HG03354 (cell line): ENCODE data around the gene ME1.
"Not testable (repeated sequence)": the region's sequence is repeated elsewhere in the genome, so short reads cannot be mapped to it uniquely, and the experiment has no call there.

Experiments
- ATAC-seq: cut with Tn5 transposase; IDR thresholded peaks from one replicate; pipeline ENCODE4 v1.9.1; 2021; ENCODE audit warnings: mild to moderate bottlenecking; ENCODE audit not compliant: unreplicated experiment, poor library complexity, severe bottlenecking

The ME1 gene

DNA sequence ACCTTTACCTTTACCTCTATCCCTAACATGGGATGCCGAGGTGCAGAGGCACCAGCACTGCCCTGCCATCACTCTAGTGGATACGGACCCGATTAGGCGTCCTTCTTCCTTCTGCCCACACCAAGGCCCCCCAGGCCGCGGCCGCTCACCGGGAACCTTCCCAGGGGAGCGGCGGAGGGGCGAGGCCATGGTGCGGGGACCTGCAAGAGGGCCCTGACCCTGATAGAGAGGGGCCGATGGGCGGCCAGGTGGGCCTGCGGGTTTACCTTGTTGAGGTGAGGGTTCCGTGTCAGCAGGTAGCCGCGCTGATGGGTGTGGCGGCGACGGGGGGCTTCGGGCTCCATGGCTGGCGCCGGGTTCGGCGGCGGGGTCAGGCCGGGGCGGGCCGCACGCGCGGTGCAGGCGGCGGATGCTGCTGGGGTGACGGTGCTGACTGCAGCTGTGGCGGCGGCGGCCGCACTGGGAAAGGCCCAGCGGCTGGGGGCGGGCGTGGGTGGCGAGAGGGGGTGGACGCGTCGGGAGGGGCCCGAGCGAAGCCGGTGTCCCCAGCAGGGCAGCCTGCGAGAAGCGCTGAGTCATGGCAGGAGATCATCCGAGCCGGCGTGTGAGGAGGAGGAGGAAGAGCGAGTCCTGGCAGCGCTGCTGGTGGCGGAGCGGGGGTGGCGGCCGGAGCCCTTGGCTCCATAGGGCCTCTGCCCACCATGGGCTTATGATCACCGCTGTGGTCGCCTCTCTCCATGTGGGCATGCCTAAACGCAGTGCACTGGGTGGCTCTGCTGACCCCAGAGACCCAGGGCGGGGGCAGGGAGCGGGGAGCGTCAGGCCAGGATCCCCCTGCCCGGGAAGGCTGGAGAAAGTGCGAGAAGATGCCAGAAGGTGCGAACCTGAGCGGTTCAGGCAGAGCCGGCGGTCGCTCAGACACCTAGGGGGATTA lies at the start of gene ME1:
Gene ME1, minus strand, starts transcription at position 441 of the 934 bp plus-strand sequence. Its CDS starts 97 bp downstream, at position 344.
- ATAC-seq: peak; percentile 87

DNA sequence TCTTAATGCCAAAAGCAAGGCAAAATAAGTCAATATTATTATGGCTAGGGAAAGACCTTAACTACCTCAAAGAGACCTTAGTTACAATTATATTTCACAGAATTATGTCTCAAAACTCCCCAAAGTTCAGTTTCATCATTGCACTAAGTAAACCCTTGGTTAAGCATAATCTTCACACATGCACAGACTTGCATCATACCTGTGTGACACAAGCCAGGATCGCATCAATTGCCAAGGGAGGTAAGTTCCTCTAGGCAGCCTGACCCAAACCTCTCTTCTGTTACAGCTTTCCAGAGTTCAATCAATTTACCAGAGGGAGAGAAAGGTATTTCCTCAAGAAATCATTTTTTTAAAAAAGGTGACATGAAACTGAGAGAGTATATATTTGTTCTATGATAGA lies 49.6 kb upstream of the ME1 start:
- ATAC-seq: no peak

DNA sequence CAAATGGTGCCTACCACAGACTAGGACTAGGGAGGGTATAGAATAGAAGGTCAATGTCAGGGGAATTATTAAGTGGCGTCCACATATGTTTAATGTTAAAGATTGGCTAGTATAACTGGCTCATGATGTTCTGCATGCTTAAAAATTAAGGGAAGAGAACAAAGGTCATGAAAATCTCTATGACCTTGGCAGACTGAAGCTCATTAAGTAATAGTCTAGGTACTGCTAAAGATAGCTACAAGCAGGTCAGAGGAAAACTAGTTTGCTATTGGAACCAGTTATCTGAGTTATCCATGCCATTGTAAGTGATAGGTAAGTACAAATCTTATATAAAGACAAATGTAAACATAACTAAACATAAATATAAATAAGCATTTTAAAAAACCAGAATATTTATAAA lies 48.5 kb upstream of the ME1 start:
- ATAC-seq: no peak

DNA sequence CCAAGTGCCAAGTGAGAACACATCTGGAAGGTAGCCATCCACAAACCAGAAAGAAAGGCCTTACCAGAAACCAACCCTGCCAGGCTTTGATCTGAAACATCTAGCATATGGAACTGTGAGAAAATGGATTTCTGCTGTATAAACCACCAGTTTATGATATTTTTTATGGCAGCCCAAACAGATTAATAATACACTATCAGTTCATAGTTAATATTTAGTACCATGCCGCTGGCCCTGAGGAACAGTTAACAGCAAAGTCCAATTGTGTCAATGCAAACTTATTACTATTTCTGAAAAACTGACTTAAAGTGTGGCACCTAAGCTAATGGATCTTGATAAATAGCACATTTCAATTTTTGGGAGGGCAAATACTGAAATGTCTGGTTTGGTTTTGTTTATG lies 46.1 kb upstream of the ME1 start:
- no peak for ATAC-seq

DNA sequence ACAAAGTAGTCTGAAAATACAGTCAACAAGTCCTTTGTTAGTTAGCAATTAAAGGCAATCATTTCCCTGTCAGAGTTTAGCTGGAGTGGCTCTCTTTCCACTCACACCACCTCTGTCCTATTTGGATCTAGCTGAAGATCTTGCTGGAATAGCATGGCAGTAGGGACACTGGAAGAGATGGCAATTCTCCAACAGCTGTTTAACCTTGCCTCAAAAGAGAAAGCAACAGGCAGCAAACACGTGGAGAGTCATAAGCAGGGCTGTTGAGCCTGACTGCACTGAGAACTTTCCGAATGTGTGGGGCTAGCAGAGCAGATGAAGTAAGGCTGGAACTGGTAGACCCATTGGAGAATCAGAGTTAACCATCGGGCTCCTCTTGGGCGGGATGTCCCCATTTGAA lies 43.5 kb upstream of the ME1 start:
- ATAC-seq: no peak

DNA sequence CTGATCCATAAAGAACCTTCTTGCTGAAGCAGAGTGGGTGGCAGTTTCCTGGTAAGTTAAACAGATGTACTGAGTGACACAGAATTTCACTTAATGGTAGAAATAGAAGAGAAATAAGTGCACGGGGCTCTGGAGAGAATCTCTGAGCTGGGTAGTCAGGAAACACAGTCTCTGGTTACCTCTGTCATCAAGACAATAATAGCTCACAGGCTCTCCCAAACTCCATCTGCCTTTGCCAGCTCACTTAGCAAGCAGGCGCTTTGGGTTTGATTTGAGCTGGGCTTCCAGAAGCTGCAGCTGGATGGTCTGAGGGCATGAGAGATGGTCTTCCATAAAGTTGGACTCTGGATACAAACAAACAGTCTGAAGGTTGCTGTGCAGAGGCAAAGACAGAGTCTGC lies 41.9 kb upstream of the ME1 start:
- no peak for ATAC-seq

DNA sequence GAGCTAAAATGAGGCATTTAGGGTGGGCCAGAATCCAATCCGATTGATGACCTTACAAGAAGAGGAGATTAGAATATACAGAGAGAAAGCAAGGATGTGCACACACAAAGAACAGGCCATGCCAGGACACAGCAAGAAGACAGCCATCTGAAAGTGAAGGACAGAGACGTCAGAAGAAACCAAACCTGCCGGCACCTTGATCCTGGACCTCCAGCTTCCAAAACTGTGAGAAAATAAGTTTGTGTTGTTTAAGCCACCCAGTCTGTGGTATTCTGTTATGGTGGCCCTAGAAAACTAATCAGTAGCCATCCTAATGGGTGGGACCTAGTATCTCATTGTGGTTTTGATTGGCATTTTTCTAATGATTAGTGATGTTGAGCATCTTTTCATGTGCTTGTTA lies 39.7 kb upstream of the ME1 start:
- ATAC-seq: no peak

DNA sequence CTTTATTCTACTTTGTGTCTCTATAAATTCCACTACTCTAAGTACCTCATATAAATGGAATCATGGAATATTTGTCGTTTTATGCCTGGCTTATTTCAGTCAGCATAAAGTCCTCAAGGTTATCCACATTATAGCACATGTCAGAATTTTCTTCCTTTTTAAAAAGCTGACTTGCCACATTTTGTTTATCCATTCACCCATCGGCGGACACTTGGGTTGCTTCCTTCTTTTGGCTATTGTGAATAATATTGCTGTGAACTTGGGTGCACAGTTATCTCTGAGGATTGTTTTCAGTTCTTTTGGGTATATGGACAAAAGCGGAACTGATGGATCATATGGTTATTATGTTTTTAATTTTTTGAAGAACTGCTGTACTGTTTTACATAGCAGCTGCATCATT lies 39.1 kb upstream of the ME1 start:
- ATAC-seq: no peak

DNA sequence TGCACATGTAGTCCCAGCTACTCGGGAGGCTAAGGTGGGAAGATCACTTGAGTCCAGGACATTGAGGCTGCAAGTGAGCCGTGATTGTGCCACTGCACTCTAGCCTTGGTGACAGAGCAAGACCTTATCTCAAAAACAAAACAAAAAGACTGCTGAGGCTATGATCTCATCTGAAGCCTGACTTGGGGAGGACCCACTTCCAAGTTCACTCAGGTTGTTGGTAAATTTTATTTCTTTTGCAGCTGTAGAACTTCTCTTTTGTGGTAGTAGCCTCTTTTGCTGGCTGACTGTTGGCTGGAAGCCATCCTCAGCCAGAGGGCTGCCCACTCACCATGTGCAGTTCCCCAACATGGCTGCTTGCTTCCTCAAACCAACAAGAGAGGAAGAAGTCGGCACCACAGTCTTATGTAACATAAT lies 36.8 kb upstream of the ME1 start:
- ATAC-seq: no peak

DNA sequence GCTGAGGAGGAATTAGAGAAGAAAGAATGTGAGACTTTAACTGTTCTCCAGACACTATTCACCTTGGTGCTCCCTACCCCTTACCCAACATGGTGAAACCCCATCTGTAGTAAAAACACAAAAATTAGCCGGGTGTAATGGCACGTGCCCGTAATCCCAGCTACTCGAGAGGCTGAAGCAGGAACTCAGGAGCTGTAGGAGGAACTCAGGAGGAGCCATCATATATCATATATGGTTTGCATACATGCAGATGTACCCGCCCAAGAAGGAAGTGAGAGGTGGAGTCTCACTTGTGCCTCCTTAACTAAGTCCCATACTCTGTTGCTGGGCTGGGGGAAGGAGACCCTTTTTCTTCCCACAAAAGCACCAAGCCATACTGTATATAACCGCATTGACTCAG lies 35.5 kb upstream of the ME1 start:
- ATAC-seq: no peak

DNA sequence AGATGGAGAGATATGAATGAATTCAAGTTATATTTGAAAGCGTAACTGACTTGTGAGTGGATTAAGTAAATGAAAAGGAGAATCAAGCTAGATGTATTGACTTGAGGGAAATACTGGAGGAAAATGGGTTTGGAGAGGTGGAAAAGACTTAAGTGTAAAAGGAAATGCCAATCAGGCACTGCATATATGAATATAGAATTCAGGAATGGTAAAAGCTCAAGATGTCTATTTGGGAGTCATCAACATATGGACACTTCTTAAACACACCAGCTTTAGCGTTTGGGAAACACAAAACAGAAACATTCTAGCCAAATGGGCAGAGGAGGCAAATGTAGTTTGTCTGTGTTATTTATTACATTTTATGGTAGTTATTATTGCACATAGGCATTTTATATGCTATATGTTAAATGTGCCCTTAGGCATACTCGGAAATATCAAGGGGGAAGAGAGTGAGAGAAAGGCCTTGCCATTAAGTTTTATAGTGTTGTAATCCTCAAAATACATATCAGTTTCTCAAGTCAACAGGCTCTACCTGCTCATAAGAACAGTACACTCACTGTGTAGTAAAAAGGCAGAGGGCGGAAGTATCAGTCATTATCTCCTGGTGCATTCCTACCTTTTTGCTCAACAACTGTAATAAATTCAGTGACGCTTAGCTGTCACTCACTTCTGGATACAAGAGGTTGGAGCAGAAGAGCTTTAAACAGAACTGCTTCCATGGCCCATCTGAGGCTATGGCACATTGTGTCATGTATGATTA lies 33.7 kb upstream of the ME1 start:
- ATAC-seq: no peak

DNA sequence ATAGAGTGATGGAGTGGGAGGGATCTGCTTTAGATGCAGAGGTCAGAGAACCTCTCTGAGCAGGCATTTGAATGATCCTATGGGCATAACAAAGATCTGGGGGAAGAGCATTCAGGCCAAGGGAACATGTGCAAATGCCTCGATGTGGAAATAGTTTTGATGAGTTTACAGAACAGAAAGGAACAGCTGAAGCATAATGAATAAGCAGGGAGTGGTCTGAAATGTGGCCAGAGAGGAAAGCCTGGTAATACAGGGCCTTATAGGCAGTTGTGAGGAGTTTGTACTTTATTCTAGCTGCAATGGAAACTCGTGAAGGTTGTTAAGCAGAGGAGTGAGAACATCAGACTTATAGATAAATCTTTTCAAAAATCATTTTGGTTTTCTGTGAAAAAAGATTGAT lies 33.0 kb upstream of the ME1 start:
- no peak for ATAC-seq

DNA sequence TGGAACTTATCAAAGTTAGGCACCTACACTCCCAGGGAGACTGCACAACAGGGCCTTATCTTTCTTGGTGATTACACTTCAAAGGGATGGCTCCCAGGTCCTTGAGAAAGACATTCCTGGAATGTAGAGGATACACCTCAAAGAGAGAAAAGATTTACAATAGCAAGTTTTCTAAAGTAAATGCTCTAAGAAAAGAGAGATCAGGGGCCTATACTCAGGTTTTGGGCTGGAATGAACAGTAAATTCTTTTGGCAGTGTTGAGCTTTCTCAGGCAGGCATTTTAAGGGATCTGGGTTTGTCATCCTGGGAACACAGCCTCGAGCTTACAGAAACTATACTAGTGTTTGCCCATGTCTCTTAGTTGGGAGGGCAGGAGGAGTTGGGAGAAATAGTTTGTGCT lies 31.7 kb upstream of the ME1 start:
- ATAC-seq: no peak

DNA sequence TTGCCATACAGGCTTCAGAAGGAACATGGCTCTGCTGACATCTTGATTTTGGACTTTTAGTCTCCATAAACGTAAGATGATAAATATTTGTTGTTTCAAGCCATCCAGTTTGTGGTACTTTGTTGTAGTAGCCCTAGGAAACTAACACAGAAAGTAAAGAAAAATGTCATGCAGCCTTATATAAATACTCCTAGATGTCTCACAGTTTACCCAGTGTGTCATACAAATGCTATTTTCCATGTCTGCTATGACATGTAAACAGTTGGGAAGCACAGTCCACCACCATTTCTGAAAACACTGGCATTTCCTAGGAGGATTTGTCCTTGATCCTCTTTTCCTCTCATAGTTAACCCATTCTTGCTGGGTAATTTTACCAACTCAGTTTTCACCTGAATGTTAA lies 30.6 kb upstream of the ME1 start:
- ATAC-seq: no peak

DNA sequence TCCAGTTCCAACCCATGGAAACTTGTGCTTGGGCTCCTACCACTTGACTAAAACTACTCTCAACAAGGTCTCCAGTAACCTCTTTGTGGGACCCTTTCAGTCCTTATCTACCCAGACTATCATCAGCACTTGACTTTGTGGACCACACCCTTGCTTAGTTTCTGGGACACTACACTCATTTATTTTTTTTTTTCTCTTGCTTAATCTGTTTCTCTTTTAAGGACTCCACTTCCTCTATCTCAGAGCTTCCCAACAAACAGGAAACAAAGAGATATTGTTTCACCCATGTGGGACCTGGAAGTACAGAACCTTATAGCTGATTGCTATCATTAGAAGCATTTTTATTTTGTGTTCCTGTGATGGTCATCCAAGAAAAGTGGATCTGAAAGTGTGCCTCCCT lies 28.8 kb upstream of the ME1 start:
- ATAC-seq: no peak

DNA sequence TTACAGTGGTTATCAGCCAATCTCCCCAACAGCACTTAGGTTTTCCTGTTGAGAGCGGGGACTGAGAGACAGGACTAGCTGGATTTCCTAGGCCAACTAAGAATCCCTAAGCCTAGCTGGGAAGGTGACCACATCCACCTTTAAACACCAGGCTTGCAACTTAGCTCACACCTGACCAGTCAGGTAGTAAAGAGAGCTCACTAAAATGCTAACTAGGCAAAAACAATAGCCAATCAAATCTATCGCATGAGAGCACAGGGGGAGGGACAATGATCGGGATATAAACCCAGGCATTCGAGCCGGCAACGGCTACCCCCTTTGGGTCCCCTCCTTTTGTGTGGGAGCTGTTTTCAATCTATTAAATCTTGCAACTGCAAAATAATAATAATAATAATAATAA lies 19.2 kb upstream of the ME1 start:
- not testable (repeated sequence) for ATAC-seq

DNA sequence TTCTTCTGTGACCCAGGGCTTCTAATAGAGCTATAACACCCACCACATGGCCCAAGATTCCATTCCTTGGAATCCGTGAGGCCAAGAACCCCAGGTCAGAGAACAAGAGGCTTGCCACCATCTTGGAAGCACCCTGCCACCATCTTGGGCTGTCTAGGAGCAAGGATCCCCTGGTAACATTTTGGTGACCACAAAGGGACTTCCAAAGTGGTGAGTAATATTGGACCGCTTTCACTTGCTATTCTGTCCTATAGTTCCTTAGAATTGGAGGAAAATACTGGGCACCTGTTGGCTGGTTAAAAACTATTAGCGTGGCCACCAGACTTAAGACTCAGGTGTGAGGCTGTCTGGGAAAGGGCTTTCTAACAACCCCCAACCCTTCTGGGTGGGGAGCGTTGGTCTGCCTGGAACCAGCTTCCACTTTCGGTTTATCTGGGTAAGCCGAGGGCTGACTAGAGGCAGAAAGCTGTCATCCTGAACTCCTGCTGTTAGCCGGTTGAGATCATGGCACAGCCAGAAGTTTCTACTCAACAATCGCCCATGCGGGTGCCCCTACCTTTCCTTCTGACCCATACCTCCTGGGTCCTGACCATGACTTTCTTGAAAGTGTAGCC lies 13.3 kb upstream of the ME1 start:
- not testable (repeated sequence) for ATAC-seq

DNA sequence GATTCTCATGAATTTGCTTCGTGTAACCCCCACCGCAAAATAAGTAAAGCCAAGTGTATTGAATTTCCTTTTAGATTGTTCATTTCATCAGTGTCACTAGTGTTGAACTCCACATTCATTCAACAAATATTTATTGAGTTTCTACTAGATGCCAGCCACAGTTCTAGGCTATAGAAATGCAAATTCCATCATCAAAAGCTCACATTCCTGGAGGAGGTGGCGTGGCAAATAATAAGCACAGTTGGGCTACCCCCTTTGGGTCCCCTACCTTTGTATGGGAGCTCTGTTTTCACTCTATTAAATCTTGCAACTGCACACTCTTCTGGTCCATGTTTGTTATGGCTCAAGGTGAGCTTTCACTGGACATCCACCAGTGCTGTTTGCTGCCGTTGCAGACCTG lies 12.7 kb upstream of the ME1 start:
- ATAC-seq: no peak

DNA sequence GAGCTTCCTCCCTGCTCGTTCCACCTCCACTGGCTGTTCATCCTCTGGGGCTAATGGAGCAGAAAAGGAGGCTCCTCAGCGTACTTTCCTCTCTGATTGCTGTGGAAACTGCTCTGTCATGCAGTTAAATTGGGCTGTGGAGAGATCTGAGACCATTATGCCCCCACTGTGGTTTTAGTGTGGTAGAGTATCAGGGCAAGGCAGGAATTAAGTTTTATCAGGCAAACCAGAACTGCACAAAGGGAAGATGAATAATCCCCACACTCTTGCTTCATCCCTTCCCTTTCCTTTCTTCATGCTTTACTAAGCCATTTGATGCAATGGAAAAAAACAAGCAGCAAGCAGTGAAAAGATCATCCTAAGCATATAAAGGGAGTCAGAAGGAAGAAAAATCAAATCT lies 11.9 kb upstream of the ME1 start:
- no peak for ATAC-seq

DNA sequence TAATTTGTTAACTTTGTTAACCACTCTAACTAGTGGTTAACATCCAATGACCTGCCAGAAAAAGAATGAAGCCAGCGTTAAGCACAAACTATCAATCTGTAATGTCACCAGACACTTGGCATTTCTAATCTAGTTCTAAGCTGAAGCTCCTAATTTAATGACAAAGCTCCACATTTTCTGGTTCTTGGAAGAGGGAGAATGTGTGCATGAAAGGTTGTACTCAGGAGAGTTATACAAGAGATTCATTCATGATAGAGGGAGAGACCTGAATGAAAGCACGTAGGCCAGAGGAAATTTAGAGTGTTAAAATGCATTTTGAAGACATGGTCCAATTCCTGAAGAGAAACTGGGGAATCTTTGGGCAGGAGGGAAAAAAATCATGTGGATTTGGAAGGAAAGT lies 8.3 kb upstream of the ME1 start:
- ATAC-seq: no peak

DNA sequence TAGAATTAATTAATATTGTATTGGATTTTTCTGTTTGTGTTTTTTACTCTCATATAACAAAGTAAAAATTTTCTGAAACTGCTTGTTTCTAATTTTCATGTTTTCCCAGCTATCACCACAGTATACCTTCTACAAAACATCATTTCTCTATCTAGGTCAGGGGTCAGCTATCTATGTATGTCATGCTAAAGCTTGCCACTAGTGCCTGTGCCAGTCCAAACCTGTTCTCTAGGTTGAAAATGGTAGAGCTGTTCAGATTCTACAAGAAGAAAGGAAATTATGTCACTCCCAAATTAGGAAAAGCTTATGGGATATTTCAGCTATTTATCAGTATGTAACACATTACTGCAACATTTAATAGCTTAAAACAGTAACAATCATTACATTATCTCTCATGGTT lies 5.8 kb upstream of the ME1 start:
- ATAC-seq: no peak
